Mucosa of gallbladder (tissue), 1 donor: ENCODE results near the gene CD74. TPM values are rescaled to one million over a fixed set of nuclear protein-coding genes. Genes with fewer than 3 reads are reported as not detected.
"Not testable (repeated sequence)": the region's sequence is repeated elsewhere in the genome, so short reads cannot be mapped to it uniquely, and the experiment has no call there.

Source experiments
- DNase-seq: peaks from one replicate; pipeline ENCODE4 v3.0.0-alpha.2; 2020; ENCODE audit warnings: low spot score
- total RNA-seq: library from RNA; stranded (reverse); gene quantifications from one replicate; pipeline ENCODE4 v1.2.1, GENCODE V29; 2021
- donor health status: DM: no; HTN: no; CAD: no.

Gene CD74
- total RNA-seq, 1 donor from 2014 or later, result 1,336 TPM

DNA sequence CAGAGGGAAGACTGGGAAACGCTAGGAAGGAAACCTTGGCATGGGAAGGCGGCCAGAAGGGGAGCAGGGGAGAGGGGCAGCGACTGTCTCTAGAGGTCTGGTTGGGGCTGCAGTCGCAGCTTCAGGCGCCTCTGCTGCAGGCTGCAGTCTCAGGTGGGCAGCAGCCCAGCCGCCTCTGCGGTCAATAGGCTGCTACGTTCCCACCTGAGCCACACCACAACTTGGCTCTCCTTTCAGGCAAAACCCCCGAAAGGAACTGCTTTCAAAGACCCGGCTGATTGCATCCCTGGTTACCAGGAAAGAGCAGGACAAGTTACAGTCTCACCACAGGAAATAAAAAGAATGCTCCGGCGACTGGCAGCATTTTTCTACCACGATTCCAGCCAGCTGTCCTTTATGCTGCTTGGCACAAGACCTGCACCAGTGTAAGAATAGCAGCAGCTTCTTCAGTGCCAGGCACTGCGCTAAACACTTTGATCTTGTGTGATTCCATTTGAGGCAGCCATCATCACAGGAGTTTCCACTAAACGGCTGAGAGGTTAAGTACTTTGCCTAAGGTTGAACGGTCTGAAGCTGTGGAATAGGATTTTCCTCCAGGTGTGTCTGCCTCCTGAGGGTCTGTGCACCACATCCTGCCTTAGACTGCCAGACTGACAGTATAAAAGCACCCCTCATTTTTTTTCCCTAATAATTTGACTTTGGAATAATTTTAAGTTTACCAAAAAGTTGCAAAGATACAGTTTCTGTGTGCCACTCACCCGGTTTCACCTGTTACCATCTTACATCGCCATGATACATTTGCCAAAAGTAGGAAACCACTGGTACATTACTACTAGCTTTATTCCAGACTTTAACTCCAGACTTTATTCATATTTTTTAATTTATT, 29.3 kb upstream of the CD74 start:
- no peak for DNase-seq

- DNase-seq, result no peak
Measured at GRCh38 chr5:150440948-150441812, 28.5 kb upstream of the CD74 start.

GRCh38 chr5:150438873-150439546, 26.3 kb upstream of the CD74 start:
- DNase-seq, result no peak

DNA sequence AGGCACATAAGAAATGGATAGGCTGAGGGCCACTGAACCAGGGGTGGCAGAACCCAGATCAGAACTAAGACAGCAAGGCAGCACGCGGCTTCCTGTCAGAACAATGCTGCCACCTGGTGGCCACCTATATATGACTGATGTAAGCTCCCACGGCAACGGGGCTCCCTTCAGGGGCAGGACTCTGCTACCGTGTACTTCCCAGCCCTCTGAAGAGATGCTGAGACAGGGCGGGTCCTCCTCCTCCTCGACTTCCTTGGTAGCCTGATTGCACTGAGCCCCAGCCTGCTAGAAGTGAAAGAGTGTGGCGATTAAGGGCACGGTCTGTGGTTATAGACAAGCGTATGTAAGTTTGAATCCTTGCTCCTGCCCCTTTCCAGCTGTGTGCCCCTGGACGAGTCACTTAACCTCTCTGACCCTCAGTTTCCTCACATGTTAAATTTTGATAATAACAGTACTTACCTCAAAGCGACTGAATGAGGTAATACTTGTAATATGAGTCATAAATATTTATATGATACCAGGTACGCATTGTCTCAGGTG, 23.5 kb upstream of the CD74 start:
- DNase-seq, result peak; percentile 92

DNA sequence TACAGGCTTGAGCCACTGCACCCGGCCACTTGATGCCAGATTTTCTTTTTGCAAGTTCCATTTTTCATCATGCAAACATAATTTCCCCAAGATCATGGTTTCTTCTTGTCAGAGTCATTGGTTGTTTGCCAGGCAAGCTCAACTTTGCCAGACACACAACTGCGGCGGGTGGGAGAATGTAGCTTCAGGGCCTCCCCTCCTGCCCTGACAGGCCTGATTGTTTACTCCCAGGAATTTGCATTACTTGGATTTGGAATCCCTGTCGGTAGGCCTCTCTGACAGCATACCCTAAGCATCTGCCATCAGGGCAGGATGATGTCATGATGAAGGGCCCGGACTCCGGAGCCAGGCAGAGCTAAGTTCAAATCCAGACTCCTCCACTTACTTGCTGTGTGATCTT, 21.8 kb upstream of the CD74 start:
- no peak for DNase-seq

DNA sequence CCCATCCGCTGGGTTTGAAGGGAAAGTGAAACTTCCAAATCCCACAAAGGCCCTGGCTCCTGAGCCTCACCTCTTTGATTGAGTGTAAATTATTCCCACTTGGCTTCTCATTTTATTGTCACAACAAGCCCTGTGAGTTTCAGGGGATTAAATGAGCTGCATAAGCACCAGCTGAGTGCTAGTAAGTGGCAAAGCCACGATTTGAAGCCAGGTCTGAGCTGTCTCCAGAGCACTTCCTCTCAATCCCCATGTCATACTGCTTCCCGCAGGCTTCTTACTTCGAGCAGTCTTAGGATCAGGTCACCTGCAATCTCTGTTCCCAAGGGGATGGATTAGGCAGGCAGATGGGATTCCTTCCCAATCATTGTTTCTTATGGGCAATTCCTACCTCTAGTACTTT, 18.9 kb upstream of the CD74 start:
- no peak for DNase-seq

DNA sequence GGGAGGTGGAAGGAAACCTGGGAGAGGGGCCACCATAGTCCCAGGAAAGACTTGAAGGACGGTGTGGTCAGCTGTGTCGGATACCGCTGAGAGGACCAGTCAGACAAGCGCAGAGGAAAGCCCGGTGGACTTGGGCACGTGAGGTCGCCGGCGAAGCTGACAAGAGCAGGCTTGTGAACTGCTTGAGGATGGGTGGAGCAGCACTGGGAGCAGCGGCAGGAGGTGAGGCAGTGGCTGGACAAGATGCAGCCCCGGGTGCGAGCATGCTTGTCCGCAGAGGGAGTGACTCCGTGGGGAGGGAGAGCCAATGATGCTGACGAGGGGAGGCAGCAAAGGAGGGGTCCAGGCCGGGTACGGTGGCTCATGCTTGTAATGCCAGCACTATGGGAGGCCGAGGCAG, 18.3 kb upstream of the CD74 start:
- no peak for DNase-seq

GRCh38 chr5:150429410-150429873, 16.7 kb upstream of the CD74 start:
- DNase-seq, result no peak

DNA sequence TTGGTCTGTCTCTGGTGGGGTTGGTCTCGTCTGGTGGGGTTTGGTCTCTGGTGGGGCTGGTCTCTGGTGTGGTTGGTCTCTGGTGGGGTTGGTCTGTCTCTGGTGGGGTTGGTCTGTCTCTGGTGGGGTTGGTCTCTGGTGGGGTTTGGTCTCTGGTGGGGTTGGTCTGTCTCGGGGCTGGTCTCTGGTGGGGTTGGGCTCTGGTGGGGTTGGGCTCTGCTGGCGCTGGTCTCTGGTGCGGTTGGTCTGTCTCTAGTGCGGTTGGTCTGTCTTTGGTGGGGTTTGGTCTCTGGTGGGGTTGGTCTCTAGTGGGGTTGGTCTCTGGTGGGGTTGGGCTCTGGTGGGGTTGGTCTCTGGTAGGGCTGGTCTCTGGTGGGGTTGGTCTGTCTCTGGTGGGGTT, 16.3 kb upstream of the CD74 start:
- no peak for DNase-seq

- DNase-seq, result peak; percentile 33
Measured at GRCh38 chr5:150428106-150428876, 15.6 kb upstream of the CD74 start.

GRCh38 chr5:150426165-150426564, 13.5 kb upstream of the CD74 start:
- not testable (repeated sequence) for DNase-seq

DNA sequence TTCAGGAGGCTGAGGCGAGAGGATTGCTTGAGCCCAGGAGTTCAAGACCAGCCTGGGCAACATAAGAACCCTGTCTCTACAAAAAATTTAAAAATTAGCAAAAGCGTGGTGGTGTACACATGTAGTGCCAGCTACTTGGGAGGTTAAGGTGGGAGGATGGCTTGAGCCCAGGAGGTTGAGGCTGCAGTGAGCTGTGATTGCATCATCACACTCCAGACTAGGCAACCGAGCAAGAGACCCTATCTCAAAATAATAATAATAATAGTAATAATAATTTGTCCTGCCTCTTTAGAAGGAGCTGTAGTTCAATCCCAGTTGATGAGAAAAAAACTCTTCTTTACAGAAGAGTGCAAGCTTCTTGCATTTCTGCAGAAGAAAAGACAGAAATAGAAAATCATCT, 10.0 kb upstream of the CD74 start:
- DNase-seq, result no peak

DNA sequence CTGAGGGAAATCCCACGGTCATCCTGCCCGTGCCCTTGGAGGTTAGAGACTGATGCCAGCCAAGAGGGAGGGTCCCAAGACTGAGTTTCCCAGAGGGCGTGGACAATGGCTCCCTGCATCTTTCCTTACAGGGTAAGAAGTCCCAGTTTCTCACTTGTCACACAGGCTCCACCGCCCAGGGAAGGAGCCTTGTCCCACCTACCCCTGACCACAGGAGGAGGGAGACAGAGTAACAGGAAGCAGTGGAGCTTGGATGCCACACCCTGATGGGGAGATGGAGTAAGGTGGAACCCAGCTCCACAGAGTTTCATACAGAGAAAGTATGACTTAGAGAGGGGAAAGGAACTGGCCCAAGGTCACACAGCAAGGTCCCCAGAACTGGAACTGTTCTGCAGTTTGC, 9.4 kb upstream of the CD74 start:
- DNase-seq, result no peak

DNA sequence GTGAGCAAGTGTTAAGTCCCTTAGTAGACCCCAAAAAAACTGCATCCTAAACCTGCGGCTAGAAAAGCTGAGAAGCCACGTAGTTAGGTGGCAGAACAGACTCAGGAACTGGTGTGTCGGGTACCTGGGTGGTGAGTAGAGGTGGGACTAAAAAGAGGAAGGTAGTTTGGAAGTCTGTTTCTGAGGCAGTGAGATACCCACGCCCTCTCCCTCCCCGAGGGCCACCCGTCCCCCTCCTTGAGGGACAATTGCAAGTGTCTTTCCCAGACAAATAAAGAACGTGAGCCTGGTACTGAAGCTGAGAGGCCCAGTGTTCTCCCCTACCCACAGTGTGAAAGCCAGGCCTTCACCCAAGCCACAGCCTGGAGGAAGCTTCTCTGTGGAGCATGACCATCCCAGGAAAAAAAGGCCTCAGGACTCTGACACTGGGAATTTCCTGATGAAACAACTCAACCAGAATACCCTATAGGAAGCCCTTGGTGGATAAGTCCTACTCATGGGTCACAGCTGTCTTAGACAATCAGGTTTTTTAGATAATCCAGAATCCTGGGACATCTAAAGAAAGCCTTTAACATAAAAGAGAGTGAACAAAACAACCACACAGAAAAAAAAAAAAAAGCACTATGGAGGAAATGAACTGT, 7.0 kb upstream of the CD74 start:
- DNase-seq, result no peak

DNA sequence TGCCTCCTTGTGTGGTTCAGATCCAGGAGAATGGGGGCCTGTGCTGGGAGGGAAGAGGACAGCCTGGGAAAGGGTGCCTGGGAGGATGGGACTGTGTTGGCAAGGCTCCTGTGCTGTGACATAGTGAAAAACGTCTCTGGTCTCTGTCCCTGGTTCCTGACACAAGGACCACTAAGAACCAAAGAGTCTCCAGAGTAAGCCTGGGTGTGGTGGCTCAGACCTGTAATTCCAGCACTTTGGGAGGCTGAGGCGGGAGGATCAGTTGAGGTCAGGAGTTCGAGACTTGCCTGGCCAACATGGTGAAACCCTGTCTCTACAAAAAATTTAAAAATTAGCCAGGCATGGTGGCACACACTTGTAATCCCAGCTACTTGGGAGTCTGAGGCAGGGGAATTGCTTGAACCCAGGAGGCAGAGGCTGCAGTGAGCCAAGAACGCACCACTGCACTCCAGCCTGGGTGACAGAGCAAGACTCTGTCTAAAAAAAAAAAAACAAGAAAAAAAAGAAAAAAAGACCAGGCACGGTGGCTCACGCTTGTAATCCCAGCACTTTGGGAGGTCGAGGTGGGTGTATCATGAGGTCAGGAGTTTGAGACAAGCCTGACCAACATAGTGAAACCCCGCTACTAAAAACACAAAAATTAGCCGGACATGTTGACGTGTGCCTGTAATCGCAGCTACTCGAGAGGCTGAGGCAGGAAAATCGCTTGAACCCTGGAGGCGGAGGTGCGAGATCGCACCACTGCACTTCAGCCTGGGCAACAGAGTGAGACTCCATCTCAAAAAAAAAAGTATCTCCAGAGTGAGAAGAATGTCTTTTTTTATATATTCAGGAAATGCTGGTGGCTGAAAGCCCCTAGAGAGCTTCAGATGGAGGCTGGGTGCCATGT, 1.4 kb upstream of the CD74 start:
- DNase-seq, result not testable (repeated sequence)

DNA sequence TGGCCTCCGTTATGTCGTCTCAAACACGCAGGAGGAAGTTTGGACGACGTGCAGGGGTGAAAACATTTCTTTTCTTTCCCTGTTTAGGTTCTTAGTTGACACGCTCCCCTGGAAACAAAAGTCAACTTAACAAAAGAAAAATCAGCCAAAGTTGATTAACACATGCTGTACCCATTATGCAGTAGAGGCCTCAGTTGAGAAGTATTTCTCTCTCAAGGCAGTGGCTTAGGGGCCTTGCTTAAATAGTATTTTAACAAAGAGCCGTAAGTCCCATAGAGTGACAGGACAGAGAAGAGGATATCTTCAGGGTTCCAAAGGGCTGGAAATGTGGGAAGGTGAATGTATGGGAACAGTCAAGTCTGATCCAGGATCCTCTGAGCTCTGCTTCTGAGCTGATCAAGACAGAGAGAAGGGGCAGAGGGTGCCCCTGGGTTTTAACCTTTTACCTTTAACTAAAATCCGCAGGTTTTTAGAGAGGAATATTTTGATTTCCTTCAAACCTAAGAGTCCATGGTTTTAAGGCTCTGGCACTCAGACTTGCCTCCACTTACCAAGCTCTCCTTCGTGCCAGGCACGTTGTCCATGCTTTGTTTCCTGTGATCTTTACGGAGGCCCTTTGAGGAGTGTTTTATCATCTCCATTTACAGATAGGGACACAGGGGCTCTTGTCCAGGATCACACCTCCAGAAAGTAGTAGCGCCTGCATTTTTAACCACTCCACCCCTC, 629 bp upstream of the CD74 start:
- DNase-seq, result no peak

GRCh38 chr5:150411245-150411979, 1.3 kb downstream of the CD74 start:
- DNase-seq, result peak; percentile 58
